Endothelial cell of umbilical vein (primary cell): Measurements from ENCODE around the gene IRS1. TPM values are rescaled to one million over a fixed set of nuclear protein-coding genes. Genes with fewer than 3 reads are reported as not detected.

ENCODE experiments used
- BruUV-seq: library from RNA; stranded (reverse); fragments of 400-500 nt; replicated peaks from 2 replicates; lab custom pipeline; 2021; lab: Mats Ljungman, UMichigan
- CTCF ChIA-PET: fragments of 300-600, 350-600 bp; sonication (Branson Sonifier 250); formaldehyde crosslinking; loops from one replicate; lab custom pipeline; 2021; ENCODE audit warnings: antibody characterized with exemption, inconsistent platforms; lab: Charles Lee
- POLR2A ChIA-PET: fragments of 300-600, 350-600 bp; sonication (Branson Sonifier 250); formaldehyde crosslinking; loops from one replicate; lab custom pipeline; 2021; ENCODE audit warnings: antibody characterized with exemption, inconsistent platforms; lab: Charles Lee
- DNase-seq: peaks from one replicate; pipeline ENCODE4 v3.0.0-alpha.2; 2011; ENCODE audit warnings: low read depth, low spot score
- FAIRE-seq: peaks from 2 replicates; lab custom pipeline; 2011; peaks lifted over from hg19 to GRCh38; lab: Jason Lieb, UNC
- H2AFZ ChIP-seq: 2 replicates; pipeline ENCODE4 v1.6.0; 2012; ENCODE audit warnings: low read depth, low read length, control low read depth, inconsistent platforms
- H3K27ac ChIP-seq: 2 replicates; pipeline ENCODE4 v1.5.1; 2011; ENCODE audit warnings: low read depth, mild to moderate bottlenecking, control low read depth, low read length, moderate library complexity; ENCODE audit not compliant: insufficient read depth
- H3K27me3 ChIP-seq, 2 experiments: 2 replicates each; pipeline versions ENCODE4 v1.6.0 to v1.6.1; 2011; ENCODE audit warnings: low read length in 2 of 2, mixed read lengths in 1 of 2; ENCODE audit not compliant: control insufficient read depth in 2 of 2, insufficient read depth in 2 of 2
- H3K36me3 ChIP-seq, 2 experiments: 2 replicates in 1 of 2; 3 replicates in 1 of 2; pipeline ENCODE4 v1.5.1; 2011; ENCODE audit warnings: low read length in 2 of 2, mild to moderate bottlenecking in 1 of 2, moderate library complexity in 1 of 2; ENCODE audit not compliant: control insufficient read depth in 2 of 2, insufficient read depth in 2 of 2; ENCODE audit errors: extremely low read depth in 1 of 2
- H3K4me1 ChIP-seq: 3 replicates; pipeline ENCODE4 v1.5.1; 2011; ENCODE audit warnings: mild to moderate bottlenecking, low read length; ENCODE audit not compliant: control insufficient read depth, insufficient read depth; ENCODE audit errors: extremely low read depth
- H3K4me2 ChIP-seq: 2 replicates; pipeline ENCODE4 v1.6.1; 2011; ENCODE audit warnings: low read length, control low read depth, mixed read lengths; ENCODE audit not compliant: insufficient read depth
- H3K4me3 ChIP-seq, 3 experiments: fragments of 200-600 bp in 1 of 3; sonication (generic), shearing (Covaris generic) in 1 of 3; replicated peaks in 1 of 3; 2 replicates each; pipeline ENCODE4 v1.5.1; 2011 to 2016; ENCODE audit warnings: control low read depth in 3 of 3, low read length in 3 of 3, mild to moderate bottlenecking in 2 of 3, inconsistent platforms in 1 of 3, low read depth in 1 of 3, moderate library complexity in 1 of 3; ENCODE audit not compliant: insufficient read depth in 1 of 3
- H3K79me2 ChIP-seq: 2 replicates; pipeline ENCODE4 v1.6.0; 2012; ENCODE audit warnings: low read length, inconsistent platforms; ENCODE audit not compliant: control insufficient read depth, insufficient read depth
- H3K9ac ChIP-seq: replicated peaks from 2 replicates; pipeline ENCODE3; 2011; ENCODE audit warnings: low read length, control low read depth; ENCODE audit not compliant: insufficient read depth; ENCODE audit errors: extremely low read depth
- H3K9me1 ChIP-seq: replicated peaks from 3 replicates; pipeline ENCODE4 v1.6.0; 2011; ENCODE audit warnings: mild to moderate bottlenecking, low read length; ENCODE audit not compliant: control insufficient read depth, insufficient read depth; ENCODE audit errors: extremely low read depth
- H3K9me3 ChIP-seq: replicated peaks from 2 replicates; pipeline ENCODE4 v1.5.1; 2012; ENCODE audit warnings: low read length, inconsistent platforms; ENCODE audit not compliant: control insufficient read depth, insufficient read depth
- H4K20me1 ChIP-seq: replicated peaks from 2 replicates; pipeline ENCODE3; 2011; ENCODE audit warnings: mild to moderate bottlenecking, low read length; ENCODE audit not compliant: control insufficient read depth, insufficient read depth; ENCODE audit errors: extremely low read depth
- CTCF ChIP-seq, 2 donors: IDR thresholded peaks; 1 replicate in 1 of 2; 2 replicates in 1 of 2; pipeline ENCODE4 v1.5.1; 2011; ENCODE audit warnings: low read length in 2 of 2, mild to moderate bottlenecking in 2 of 2, moderate library complexity in 2 of 2, control low read depth in 1 of 2, inconsistent platforms in 1 of 2, low read depth in 1 of 2; ENCODE audit not compliant: insufficient read depth in 1 of 2; ENCODE audit errors: extremely low read depth in 1 of 2
- EZH2 ChIP-seq: IDR thresholded peaks from 2 replicates; pipeline ENCODE4 v1.6.1; 2012; ENCODE audit warnings: borderline replicate concordance, low read depth, mild to moderate bottlenecking, moderate library complexity, low read length, inconsistent platforms; ENCODE audit not compliant: severe bottlenecking
- FOS ChIP-seq: IDR thresholded peaks from 2 replicates; pipeline ENCODE4 v1.6.1; 2011; ENCODE audit warnings: mild to moderate bottlenecking, low read length, moderate library complexity, borderline replicate concordance; ENCODE audit not compliant: insufficient read depth
- GATA2 ChIP-seq: IDR thresholded peaks from 2 replicates; pipeline ENCODE4 v1.7.0; 2011; ENCODE audit warnings: low read depth, mild to moderate bottlenecking, moderate library complexity, mixed read lengths, low read length; ENCODE audit not compliant: insufficient read length, insufficient read depth
- JUN ChIP-seq: IDR thresholded peaks from 2 replicates; pipeline ENCODE4 v1.6.1; 2011; ENCODE audit warnings: borderline replicate concordance, low read depth; ENCODE audit not compliant: insufficient read length, insufficient read depth
- MYC ChIP-seq: IDR thresholded peaks from one replicate; pipeline ENCODE4 v1.6.1; 2011; ENCODE audit warnings: mild to moderate bottlenecking, low read depth, low read length
- POLR2A ChIP-seq: IDR thresholded peaks from 2 replicates; pipeline ENCODE4 v1.6.1; 2012; ENCODE audit warnings: low read depth, mild to moderate bottlenecking, control low read depth, low read length
- POLR2AphosphoS5 ChIP-seq: IDR thresholded peaks from 2 replicates; pipeline ENCODE4 v1.6.1; 2012; ENCODE audit warnings: low read depth, mild to moderate bottlenecking, control low read depth, low read length, moderate library complexity; ENCODE audit not compliant: insufficient read depth
- dilution Hi-C: fragments of 300-500 bp; cut with MboI; formaldehyde crosslinking; loops from one replicate; pipeline ENCODE4 v1.15.0; 2019; ENCODE audit warnings: low sequenced_read_pairs; ENCODE audit not compliant: extremely low pct_ligation_motif_present
- intact Hi-C: fragments of 100-400 bp; cut with micrococcal nuclease; formaldehyde crosslinking; loops from one replicate; pipeline ENCODE4 v1.10.0; 2022
- polyA plus RNA-seq, 4 experiments: library from polyadenylated mRNA; depleted of rRNA in 3 of 4; stranded (reverse) in 3 of 4; unstranded in 1 of 4; fragments of >200 nt; gene quantifications; 2 replicates each; pipeline versions ENCODE4 v1.2.1 to v1.2.3, GENCODE V29; 2011 to 2012; ENCODE audit warnings: missing spikeins in 1 of 4
- total RNA-seq: library from RNA; stranded (reverse); gene quantifications from 2 replicates; pipeline ENCODE4 v1.2.3, GENCODE V29; 2021
- TF ChIP-seq, protein P1 (sequence below): IDR thresholded peaks from 2 replicates; pipeline ENCODE4 v1.6.1; 2011; ENCODE audit not compliant: insufficient read depth, insufficient read length

IRS1 gene
- total and polyA plus RNA-seq, 2 donors (not counting 3 experiments of a cell fraction or from before 2014, with no cell fraction given): 0.10 to 0.11 TPM

DNA sequence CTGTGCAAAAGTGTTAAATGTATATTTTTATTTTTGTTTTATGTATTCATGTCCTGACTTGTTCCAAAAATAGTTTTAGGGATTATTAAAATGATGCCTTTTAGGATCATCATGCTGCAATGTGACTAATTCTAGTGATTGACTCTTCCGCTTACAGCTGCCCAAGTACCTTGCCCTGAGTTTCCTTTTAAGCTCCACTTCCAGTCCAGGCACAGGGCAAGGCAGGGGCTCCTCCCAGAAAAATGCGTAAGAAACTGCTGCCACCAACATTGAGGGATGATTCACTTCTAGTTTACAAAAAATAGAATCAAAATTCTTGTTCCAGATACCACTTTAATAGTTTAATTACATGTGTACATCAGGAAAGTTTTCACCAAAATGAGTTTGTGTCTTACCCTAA is 116.4 kb downstream of the IRS1 start:
- H4K20me1 ChIP-seq: no peaks in the 10 kb centered on the region
- no peak overlapping the region for H3K4me2 ChIP-seq
- ChIA-PET CTCF (no interaction called here), POLR2A (no interaction called here)
- intact Hi-C loops: no loop called here
- H2AFZ ChIP-seq: no peak overlapping the region
- no peak overlapping the region for H3K9ac ChIP-seq
- dilution Hi-C loops: no loop called here
- H3K4me1 ChIP-seq: no peaks in the 10 kb centered on the region
- no peaks in the 10 kb centered on the region for H3K27me3 ChIP-seq
- no peak for DNase-seq
- no peaks in the 10 kb centered on the region for H3K36me3 ChIP-seq
- H3K4me3 ChIP-seq: no peak overlapping the region
- no peak for FAIRE-seq
- H3K9me1 ChIP-seq: no peaks in the 10 kb centered on the region
- H3K79me2 ChIP-seq: no peaks in the 10 kb centered on the region
- H3K9me3 ChIP-seq: no peaks in the 10 kb centered on the region
- TF ChIP-seq POLR2AphosphoS5 (no peak), GATA2 (no peak), CTCF (IDR thresholded peaks at IDR 0.05; ENCODE audit: extremely low read depth in 1 of 2, insufficient read depth in 1 of 2, low read depth in 1 of 2, low read length in 2 of 2) (no peak), FOS (no peak), POLR2A (no peak), EZH2 (no peak), MYC (no peak), JUN (no peak)
- TF ChIP-seq, protein P1, sequence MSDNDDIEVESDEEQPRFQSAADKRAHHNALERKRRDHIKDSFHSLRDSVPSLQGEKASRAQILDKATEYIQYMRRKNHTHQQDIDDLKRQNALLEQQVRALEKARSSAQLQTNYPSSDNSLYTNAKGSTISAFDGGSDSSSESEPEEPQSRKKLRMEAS: no peak
- H3K27ac ChIP-seq: no peak overlapping the region
- BruUV-seq: no TSS peak

Other genes starting within 250 kb of the IRS1 start
- gene RHBDD1, start 36.2 kb upstream of the IRS1 start, total RNA-seq: 16.1 and 19.4 TPM in 2 replicates
- gene RHBDD1, start 36.2 kb upstream of the IRS1 start, polyA plus RNA-seq: 6.4 and 6.8 TPM in 2 replicates